Epithelial cell of proximal tubule (primary cell): ENCODE measurements around the gene CBX1. TPM values are rescaled to one million over a fixed set of nuclear protein-coding genes. Genes with fewer than 3 reads are reported as not detected.
"Not testable (repeated sequence)": the region's sequence is repeated elsewhere in the genome, so short reads cannot be mapped to it uniquely, and the experiment has no call there.

Source experiments
- DNase-seq: peaks from one replicate; pipeline ENCODE4 v3.0.0-alpha.2; 2011; ENCODE audit warnings: low read depth
- H3K4me3 ChIP-seq: 2 replicates; pipeline ENCODE4 v1.5.1; 2011; ENCODE audit warnings: low read depth, mild to moderate bottlenecking, low read length
- CTCF ChIP-seq: conservative IDR thresholded peaks from 2 replicates; pipeline ENCODE4 v1.5.1; 2012; ENCODE audit warnings: low read depth, mild to moderate bottlenecking, low read length
- total RNA-seq: library from RNA; depleted of rRNA; stranded (reverse); fragments of >200 nt; gene quantifications from 2 replicates; pipeline ENCODE4 v1.2.3, GENCODE V29; 2015

The CBX1 gene
- total RNA-seq, 1 donor from 2014 or later, result 105 TPM

- peak; percentile 74 for TF ChIP-seq CTCF
- peak within 1 kb of the TSS; percentile 70 for H3K4me3 ChIP-seq
- no peak for DNase-seq
Measured at GRCh38 chr17:48037036-48037837, 64.0 kb downstream of the CBX1 start, which contains the start of gene COPZ2. Gene COPZ2, minus strand, starts transcription at chr17:48037797. Its CDS starts 20 bp downstream, at chr17:48037777.

DNA sequence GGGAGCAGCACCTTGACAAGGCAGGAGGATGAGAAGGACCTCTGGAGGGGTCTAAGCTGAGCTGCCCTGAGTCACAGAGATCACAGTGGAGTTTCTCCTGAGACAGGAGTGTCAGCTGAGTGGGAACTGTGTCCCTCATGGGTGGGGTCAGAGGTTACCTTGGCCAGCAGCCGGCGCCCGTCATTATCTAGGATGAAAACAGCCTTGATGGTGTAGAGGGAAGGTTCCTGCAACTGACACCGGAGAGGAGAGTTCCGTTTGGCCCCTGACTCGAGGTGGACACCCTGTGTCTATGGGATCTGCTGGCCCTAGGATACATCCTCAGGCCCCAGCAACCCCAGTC, 64.6 kb downstream of the CBX1 start:
- DNase-seq, result no peak
- peak overlapping the region; percentile 70 for H3K4me3 ChIP-seq
- TF ChIP-seq CTCF, result no peak

DNA sequence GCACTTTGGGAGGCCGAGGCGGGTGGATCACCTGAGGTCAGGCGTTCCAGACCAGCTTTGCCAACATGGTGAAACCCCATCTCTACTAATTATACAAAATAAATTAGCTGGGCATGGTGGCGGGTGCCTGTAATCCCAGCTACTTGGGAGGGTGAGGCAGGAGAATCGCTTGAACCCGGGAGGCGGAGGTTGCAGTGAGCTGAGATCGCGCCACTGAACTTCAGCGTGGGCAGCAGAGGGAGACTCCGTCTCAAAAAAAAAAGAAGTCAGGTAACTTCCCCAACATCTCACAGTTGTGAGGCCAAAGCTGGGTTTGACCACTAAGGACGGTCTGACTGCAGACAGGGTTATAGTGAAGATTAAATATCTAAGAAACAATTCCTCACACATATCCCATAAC, 66.5 kb downstream of the CBX1 start:
- not testable (repeated sequence) for DNase-seq, H3K4me3 ChIP-seq

DNA sequence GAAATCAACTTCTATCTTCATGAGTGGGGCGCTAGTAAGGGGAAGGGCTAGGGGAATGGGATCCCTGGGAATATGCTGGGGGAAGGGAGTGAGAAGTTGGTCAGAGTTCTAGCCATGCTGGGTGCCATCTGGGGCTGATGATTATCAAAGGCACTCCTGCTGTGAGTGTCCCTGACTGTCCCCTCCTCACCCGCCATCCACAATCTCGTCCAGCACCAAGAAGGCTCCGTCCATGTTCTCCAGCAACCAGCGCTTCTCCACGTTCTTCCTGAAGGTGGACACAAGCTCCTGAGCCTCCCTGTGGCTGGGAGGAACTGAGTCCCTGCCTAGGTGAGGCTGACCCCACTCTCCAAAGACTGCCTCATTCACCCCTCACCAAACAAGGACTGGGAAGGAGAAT, 69.3 kb downstream of the CBX1 start:
- no peak overlapping the region for H3K4me3 ChIP-seq
- no peak for TF ChIP-seq CTCF
- no peak for DNase-seq

DNA sequence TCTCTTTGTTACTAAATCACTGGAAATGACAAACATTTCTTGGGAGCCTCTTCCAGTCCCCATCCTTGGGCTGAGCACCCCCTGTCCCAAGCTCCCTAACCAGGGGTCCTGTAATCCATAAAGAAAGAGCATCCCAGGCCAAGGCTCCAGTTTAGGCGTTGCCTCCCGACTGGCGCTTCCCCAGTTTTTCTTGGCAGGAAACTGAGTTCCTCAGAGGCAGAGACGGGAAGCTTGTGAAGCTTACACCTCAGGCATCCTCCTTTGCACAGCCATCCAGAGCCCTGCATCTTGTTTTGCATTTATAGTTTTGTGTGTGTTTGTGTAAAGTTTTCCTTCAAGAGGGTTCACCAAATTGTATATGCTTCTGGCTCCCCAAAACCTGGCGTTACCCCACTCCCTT, 70.7 kb downstream of the CBX1 start:
- TF ChIP-seq CTCF, result no peak
- no peak overlapping the region for H3K4me3 ChIP-seq
- DNase-seq, result no peak

- no peak for TF ChIP-seq CTCF
- DNase-seq, result no peak
- no peak overlapping the region for H3K4me3 ChIP-seq
Measured at GRCh38 chr17:48028736-48029135, 72.5 kb downstream of the CBX1 start.

GRCh38 chr17:48027322-48027981, 73.8 kb downstream of the CBX1 start:
- H3K4me3 ChIP-seq, result no peak overlapping the region
- no peak for TF ChIP-seq CTCF
- DNase-seq, result no peak
